AG09309 (cell line): ENCODE data around the gene SIK2.

Experiments used
- DNase-seq: peaks from one replicate; pipeline ENCODE4 v3.0.0-alpha.2; 2010; ENCODE audit warnings: low read depth
- H3K4me3 ChIP-seq: 2 replicates; pipeline ENCODE4 v1.5.1; 2011; ENCODE audit warnings: mild to moderate bottlenecking, low read depth, low read length, moderate library complexity; ENCODE audit not compliant: control insufficient read depth
- CTCF ChIP-seq: IDR thresholded peaks from 2 replicates; pipeline ENCODE4 v1.5.1; 2011; ENCODE audit warnings: mild to moderate bottlenecking, low read depth, low read length, inconsistent platforms; ENCODE audit not compliant: insufficient read depth, control insufficient read depth; ENCODE audit errors: missing control alignments

The SIK2 gene

GRCh38 chr11:111675891-111676290 is 73.6 kb downstream of the SIK2 start:
- TF ChIP-seq CTCF: no peak
- DNase-seq: no peak
- no peak overlapping the region for H3K4me3 ChIP-seq

- no peak for TF ChIP-seq CTCF
- DNase-seq: no peak
- no peak overlapping the region for H3K4me3 ChIP-seq
Observed at GRCh38 chr11:111676878-111677585, 74.8 kb downstream of the SIK2 start.

GRCh38 chr11:111680486-111681175 is 78.4 kb downstream of the SIK2 start:
- no peak for TF ChIP-seq CTCF
- no peak for DNase-seq
- no peak overlapping the region for H3K4me3 ChIP-seq

GRCh38 chr11:111683806-111684205 is 81.6 kb downstream of the SIK2 start:
- no peak for TF ChIP-seq CTCF
- no peak for DNase-seq
- no peak overlapping the region for H3K4me3 ChIP-seq

GRCh38 chr11:111684251-111684650 is 82.0 kb downstream of the SIK2 start:
- H3K4me3 ChIP-seq: no peak overlapping the region
- no peak for TF ChIP-seq CTCF
- no peak for DNase-seq

GRCh38 chr11:111688013-111688412 is 85.8 kb downstream of the SIK2 start:
- no peak for TF ChIP-seq CTCF
- no peak for DNase-seq
- H3K4me3 ChIP-seq: no peak overlapping the region
